Body of pancreas (tissue), 4 donors: Measurements from ENCODE around the gene RASGRF2. TPM values are rescaled to one million over a fixed set of nuclear protein-coding genes. Genes with fewer than 3 reads are reported as not detected.

Experiments
- ATAC-seq: fragments of 150-250 bp; one replicate; pipeline ENCODE4 v1.9.1; 2016
- DNase-seq, 4 donors: peaks; one replicate each; pipeline ENCODE4 v3.0.0-alpha.2; 2019
- H3K27ac ChIP-seq, 4 donors: fragments of 200-600 bp; sonication (generic); 1 replicate in 3 of 4; 2 replicates in 1 of 4; pipeline versions ENCODE4 v1.5.1 to v1.6.1; 2016 to 2019; ENCODE audit warnings: mild to moderate bottlenecking in 1 of 4, mixed read lengths in 1 of 4, moderate library complexity in 1 of 4
- H3K27me3 ChIP-seq, 2 donors: fragments of 200-600 bp; sonication (generic); one replicate each; pipeline ENCODE4 v1.6.0; 2016; ENCODE audit warnings: mild to moderate bottlenecking in 1 of 2
- H3K36me3 ChIP-seq, 2 donors: fragments of 200-600 bp; sonication (generic); replicated peaks in 1 of 2; 2 replicates each; pipeline ENCODE4 v1.5.1; 2016; ENCODE audit warnings: low read depth in 2 of 2; ENCODE audit not compliant: insufficient read depth in 1 of 2
- H3K4me1 ChIP-seq: fragments of 200-600 bp; sonication (generic); one replicate; pipeline ENCODE4 v1.6.0; 2016
- H3K4me3 ChIP-seq, 2 donors: fragments of 200-600 bp; sonication (generic); 1 replicate in 1 of 2; 2 replicates in 1 of 2; pipeline ENCODE4 v1.5.1; 2016 to 2019
- H3K9me3 ChIP-seq, 3 donors: fragments of 200-600 bp; sonication (generic); 1 replicate in 2 of 3; 2 replicates in 1 of 3; pipeline ENCODE4 v1.5.1; 2016
- POLR2A ChIP-seq, 3 donors: fragments of 450-650 bp; IDR thresholded peaks; one replicate each; pipeline ENCODE4 v1.6.1; 2016; ENCODE audit warnings: antibody characterized with exemption in 3 of 3, mild to moderate bottlenecking in 2 of 3
- WGBS, 2 donors: methylation state at CpG; one replicate each; pipeline ENCODE4 v1.1.5; 2017; 5-methylcytosine and 5-hydroxymethylcytosine counted together
- intact Hi-C: fragments of 100-400 bp; cut with DNase I; formaldehyde crosslinking; loops from one replicate; pipeline ENCODE4 v1.15.1; 2023
- total RNA-seq, 2 donors: library from RNA; depleted of rRNA; stranded (reverse); fragments of >200 nt; gene quantifications; one replicate each; pipeline ENCODE4 v1.1.0, GENCODE V29; 2016
- TF ChIP-seq, protein P1 (sequence below), 7 experiments: fragments of 450-650 bp in 4 of 7; fragments of 200-600 bp in 3 of 7; sonication (generic) in 3 of 7; IDR thresholded peaks; one replicate each; pipeline ENCODE4 v1.5.1; 2016 to 2019; ENCODE audit warnings: antibody characterized with exemption in 7 of 7

RASGRF2 gene
- total RNA-seq, 2 donors from 2014 or later: 1.6 to 3.6 TPM

DNA sequence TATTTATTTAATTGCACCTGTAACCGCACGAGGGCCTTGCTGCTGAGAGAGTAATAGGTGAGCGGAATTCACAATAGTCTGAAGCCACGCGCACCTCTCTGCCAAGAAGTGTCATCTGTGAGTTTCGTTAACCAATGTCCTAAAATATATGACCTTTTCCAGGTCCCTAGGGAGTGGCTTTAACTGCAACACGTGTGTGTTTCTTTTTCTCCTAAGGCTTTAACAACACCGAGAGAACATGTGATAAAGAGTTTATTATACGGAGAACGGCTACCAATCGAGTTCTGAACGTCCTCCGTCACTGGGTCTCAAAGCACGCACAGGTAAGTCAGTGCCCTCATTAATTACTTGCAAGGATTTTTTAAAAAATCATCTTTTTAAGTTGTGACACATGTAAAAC is 219.8 kb downstream of the RASGRF2 start:
- Histone ChIP-seq H3K36me3 (no peaks in the 10 kb centered on the region), H3K9me3 (no peaks in the 10 kb centered on the region), H3K27ac (no peak overlapping the region), H3K27me3 (no peaks in the 10 kb centered on the region), H3K4me3 (no peak overlapping the region), H3K4me1 (no peaks in the 10 kb centered on the region)
- ATAC-seq (no peak), DNase-seq (no peak)
- TF ChIP-seq, protein P1, sequence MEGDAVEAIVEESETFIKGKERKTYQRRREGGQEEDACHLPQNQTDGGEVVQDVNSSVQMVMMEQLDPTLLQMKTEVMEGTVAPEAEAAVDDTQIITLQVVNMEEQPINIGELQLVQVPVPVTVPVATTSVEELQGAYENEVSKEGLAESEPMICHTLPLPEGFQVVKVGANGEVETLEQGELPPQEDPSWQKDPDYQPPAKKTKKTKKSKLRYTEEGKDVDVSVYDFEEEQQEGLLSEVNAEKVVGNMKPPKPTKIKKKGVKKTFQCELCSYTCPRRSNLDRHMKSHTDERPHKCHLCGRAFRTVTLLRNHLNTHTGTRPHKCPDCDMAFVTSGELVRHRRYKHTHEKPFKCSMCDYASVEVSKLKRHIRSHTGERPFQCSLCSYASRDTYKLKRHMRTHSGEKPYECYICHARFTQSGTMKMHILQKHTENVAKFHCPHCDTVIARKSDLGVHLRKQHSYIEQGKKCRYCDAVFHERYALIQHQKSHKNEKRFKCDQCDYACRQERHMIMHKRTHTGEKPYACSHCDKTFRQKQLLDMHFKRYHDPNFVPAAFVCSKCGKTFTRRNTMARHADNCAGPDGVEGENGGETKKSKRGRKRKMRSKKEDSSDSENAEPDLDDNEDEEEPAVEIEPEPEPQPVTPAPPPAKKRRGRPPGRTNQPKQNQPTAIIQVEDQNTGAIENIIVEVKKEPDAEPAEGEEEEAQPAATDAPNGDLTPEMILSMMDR (IDR thresholded peaks at IDR 0.05): no peak
- no peak for TF ChIP-seq POLR2A (IDR thresholded peaks at IDR 0.05)
- WGBS, 2 donors: 73% methylated on average over 14 of the region's 14 CpGs
- intact Hi-C loops: no loop called here

DNA sequence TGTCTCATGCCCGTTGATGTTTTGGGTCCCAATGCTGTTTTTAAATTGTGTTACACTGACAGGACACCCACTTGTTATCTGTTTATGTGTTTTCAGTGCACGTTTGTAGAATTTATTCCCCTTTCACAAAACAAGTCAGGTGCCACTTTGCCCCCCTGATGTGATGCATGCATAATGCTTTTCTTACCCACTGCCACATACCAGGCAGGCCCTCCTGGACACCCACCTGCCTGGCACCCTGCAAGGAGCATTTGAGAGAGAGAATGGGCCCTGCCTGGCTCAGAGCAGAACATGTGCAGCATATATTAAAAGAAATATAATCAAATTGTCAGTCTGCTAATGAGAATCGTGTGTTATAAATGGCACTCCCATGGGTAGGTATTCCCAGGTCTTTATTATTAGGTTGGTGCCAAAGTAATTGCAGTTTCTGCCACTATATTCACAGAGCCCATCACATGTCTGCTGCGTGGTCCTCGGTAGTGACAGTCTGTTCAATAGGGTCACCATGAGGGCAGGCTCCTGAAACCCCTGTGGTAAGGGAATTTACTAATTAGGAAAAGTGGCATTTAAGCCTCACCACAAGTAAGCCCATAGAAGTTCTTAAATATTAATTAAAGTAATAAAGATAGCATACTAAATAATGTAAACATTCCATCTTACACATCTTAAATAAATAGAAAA is 220.8 kb downstream of the RASGRF2 start:
- TF ChIP-seq POLR2A (IDR thresholded peaks at IDR 0.05): no peak
- TF ChIP-seq, protein P1 (IDR thresholded peaks at IDR 0.05): no peak
- WGBS, 2 donors: 60 to 62% methylated on average over 5 of the region's 5 CpGs
- intact Hi-C loops: no loop called here

DNA sequence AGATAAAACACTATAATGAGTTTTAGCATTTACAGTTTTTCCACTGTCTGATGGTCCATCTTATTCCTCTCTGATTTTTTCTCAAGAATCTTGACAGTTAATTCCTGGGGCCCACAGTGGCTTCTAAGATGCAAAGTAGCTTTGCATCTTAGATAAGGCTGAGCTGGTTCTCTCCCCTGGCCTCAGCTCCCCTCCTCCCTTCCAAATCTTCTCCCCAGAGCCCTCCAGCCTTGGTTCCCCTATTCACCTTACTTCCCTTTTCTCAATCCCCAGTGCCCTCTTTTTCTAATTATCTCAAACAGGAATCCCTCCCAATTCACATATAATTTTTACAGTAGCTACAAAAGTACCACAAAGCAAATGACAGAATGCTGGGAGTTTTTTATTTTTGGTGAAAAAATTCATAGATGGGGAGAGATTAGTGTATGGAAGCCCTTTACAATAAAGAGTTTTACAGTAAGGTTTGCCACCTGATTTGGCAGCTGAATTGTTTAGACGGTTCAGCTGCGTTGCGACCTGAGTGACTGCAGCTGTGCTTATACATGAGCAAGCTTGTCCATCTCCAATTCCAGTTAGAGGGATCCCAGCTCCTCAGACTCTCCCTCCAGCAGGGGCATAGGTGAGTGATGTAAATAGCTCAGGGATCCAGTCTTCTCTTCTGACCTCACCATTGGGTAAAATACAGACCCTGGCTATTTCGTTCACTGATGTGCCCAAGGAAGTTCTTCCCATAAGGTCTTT is 221.6 kb downstream of the RASGRF2 start:
- 83 to 86% methylated on average over 4 of the region's 4 CpGs for WGBS, 2 donors
- no peak overlapping the region for H3K27ac ChIP-seq
- no peak for ATAC-seq
- no peaks in the 10 kb centered on the region for H3K27me3 ChIP-seq
- no peaks in the 10 kb centered on the region for H3K4me1 ChIP-seq
- TF ChIP-seq, protein P1 (IDR thresholded peaks at IDR 0.05): no peak
- no peak for TF ChIP-seq POLR2A (IDR thresholded peaks at IDR 0.05)
- H3K9me3 ChIP-seq: no peaks in the 10 kb centered on the region
- DNase-seq: no peak
- intact Hi-C loops: no loop called here
- no peaks in the 10 kb centered on the region for H3K36me3 ChIP-seq
- H3K4me3 ChIP-seq: no peak overlapping the region

More for the DNA sequence above, 220.8 kb downstream of the RASGRF2 start:
- Histone ChIP-seq H3K36me3 (no peaks in the 10 kb centered on the region), H3K4me3 (no peak overlapping the region), H3K27ac (no peak overlapping the region), H3K27me3 (no peaks in the 10 kb centered on the region), H3K9me3 (no peaks in the 10 kb centered on the region), H3K4me1 (no peaks in the 10 kb centered on the region)
- no peak for ATAC-seq
- no peak for DNase-seq

DNA sequence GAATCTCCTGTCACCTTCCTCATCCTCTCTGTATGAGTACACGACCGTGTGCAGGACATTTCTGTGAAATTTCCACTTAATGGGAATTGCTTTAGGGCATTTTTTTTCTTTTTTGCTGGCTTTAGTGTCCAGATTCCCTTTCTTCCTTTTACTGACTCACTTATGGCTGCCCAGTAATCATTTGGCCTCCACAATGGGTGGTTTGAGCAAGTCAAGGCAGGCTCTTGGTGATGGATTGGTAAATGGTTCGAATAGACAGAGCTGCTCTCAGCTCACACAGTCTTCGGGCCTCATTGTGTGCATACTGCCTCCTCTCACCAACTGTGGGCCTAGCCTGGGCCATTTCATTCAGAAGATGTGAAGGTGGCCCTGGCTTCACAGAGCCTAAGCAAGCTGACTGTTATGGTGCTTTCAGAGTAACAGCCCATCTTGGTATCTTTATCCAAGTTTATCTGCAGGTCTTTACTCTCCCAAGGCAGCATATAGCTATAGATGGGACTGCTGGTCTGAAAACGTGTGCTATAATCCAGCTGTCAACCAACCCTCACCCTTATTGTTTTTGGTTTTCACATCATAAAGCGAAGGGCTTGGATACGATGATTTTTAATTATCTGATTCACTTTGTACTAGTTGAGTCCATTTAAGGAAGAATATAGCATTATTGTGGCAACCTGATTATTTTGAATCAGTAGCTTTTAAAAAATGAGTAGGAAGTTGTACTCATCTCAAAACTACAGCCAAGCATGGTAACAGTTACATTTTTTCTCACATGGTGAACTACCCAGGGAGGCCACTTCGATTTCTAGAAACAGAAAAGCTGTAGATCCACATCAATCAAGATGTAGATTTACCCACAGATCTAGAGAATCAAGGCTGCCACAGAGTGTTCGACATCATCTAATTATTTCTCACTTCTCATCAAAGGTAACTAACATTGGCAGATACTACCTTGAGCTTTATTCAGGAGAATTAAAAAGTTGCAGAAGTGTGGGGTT is 222.5 kb downstream of the RASGRF2 start:
- Histone ChIP-seq H3K4me3 (no peak overlapping the region), H3K27me3 (no peaks in the 10 kb centered on the region), H3K4me1 (no peaks in the 10 kb centered on the region), H3K27ac (no peak overlapping the region), H3K36me3 (no peaks in the 10 kb centered on the region), H3K9me3 (no peaks in the 10 kb centered on the region)
- ATAC-seq (no peak), DNase-seq (no peak)
- intact Hi-C loops: no loop called here
- TF ChIP-seq POLR2A (IDR thresholded peaks at IDR 0.05): no peak
- TF ChIP-seq, protein P1 (IDR thresholded peaks at IDR 0.05): no peak
- WGBS, 2 donors: 65 to 66% methylated on average over 9 of the region's 9 CpGs
